Activated CD4-positive, alpha-beta T cell treated with anti-CD3 and anti-CD28 coated beads for 24 hours (primary cell): ENCODE results near the gene MRPS27.
A peak's percentile ranks its signal among the peaks of the same experiment; 100 is the strongest.

Experiments used
- DNase-seq, 2 donors: peaks; one replicate each; pipeline ENCODE4 v3.0.0-alpha.2; 2020; ENCODE audit warnings: low read depth in 2 of 2

Gene MRPS27

GRCh38 chr5:72256536-72256935 lies 63.5 kb downstream of the MRPS27 start:
- DNase-seq: no peak

- no peak for DNase-seq
Observed at GRCh38 chr5:72255670-72256069, 64.4 kb downstream of the MRPS27 start.

- no peak for DNase-seq
Observed at GRCh38 chr5:72255237-72255636, 64.8 kb downstream of the MRPS27 start.

GRCh38 chr5:72252574-72253155 lies 67.4 kb downstream of the MRPS27 start:
- no peak for DNase-seq

- DNase-seq: no peak
Observed at GRCh38 chr5:72252008-72252407, 68.0 kb downstream of the MRPS27 start.

GRCh38 chr5:72251386-72251785 lies 68.7 kb downstream of the MRPS27 start:
- no peak for DNase-seq

GRCh38 chr5:72248410-72248981 lies 71.5 kb downstream of the MRPS27 start:
- no peak for DNase-seq

GRCh38 chr5:72246954-72247442 lies 73.0 kb downstream of the MRPS27 start:
- no peak for DNase-seq

GRCh38 chr5:72245951-72246532 lies 74.0 kb downstream of the MRPS27 start:
- no peak for DNase-seq

GRCh38 chr5:72245546-72245945 lies 74.5 kb downstream of the MRPS27 start:
- no peak for DNase-seq

GRCh38 chr5:72244862-72245371 lies 75.1 kb downstream of the MRPS27 start:
- no peak for DNase-seq

GRCh38 chr5:72243706-72244105 lies 76.3 kb downstream of the MRPS27 start:
- DNase-seq: no peak

GRCh38 chr5:72242796-72243475 lies 77.1 kb downstream of the MRPS27 start:
- DNase-seq: no peak

- no peak for DNase-seq
Observed at GRCh38 chr5:72241346-72242003, 78.6 kb downstream of the MRPS27 start.

- DNase-seq: no peak
Observed at GRCh38 chr5:72238712-72239445, 81.2 kb downstream of the MRPS27 start.

GRCh38 chr5:72237879-72238278 lies 82.2 kb downstream of the MRPS27 start:
- DNase-seq: no peak

- DNase-seq: no peak
Observed at GRCh38 chr5:72237415-72237814, 82.6 kb downstream of the MRPS27 start.

- DNase-seq: no peak
Observed at GRCh38 chr5:72235725-72236124, 84.3 kb downstream of the MRPS27 start.

GRCh38 chr5:72234868-72235267 lies 85.2 kb downstream of the MRPS27 start:
- DNase-seq: no peak

GRCh38 chr5:72234265-72234700 lies 85.8 kb downstream of the MRPS27 start:
- DNase-seq: peak in 1 of 2 donors; percentile 15

GRCh38 chr5:72233835-72234234 lies 86.2 kb downstream of the MRPS27 start:
- DNase-seq: no peak
